HEK293 (cell line): Measurements from ENCODE around the gene FILIP1L.

ENCODE experiments used
- CTCF ChIA-PET: fragments of 350-600 bp; formaldehyde crosslinking; extraction: SDS; loops from one replicate; lab custom pipeline; 2021; ENCODE audit warnings: antibody characterized with exemption; lab: Yijun Ruan, JAX
- POLR2A ChIA-PET: fragments of 300-600 bp; formaldehyde crosslinking; extraction: SDS; loops from one replicate; lab custom pipeline; 2020; ENCODE audit warnings: antibody characterized with exemption, inconsistent platforms; lab: Yijun Ruan, JAX
- H3K27ac ChIP-seq: fragments of 200-500 bp; sonication (Bioruptor generic); 2 replicates; pipeline ENCODE4 v1.5.1; 2014; ENCODE audit warnings: low read depth, low read length, control low read depth, inconsistent platforms; ENCODE audit errors: extremely low read depth
- H3K36me3 ChIP-seq, 2 experiments: fragments of 200-500 bp in 1 of 2; sonication (Bioruptor generic) in 1 of 2; 1 replicate in 1 of 2; 2 replicates in 1 of 2; pipeline ENCODE4 v1.5.1; 2014 to 2017; ENCODE audit warnings: inconsistent platforms in 2 of 2, low read length in 2 of 2; ENCODE audit not compliant: control insufficient read depth in 2 of 2, insufficient read depth in 1 of 2
- H3K4me1 ChIP-seq: fragments of 200-500 bp; sonication (Bioruptor generic); 2 replicates; pipeline ENCODE4 v1.5.1; 2014; ENCODE audit warnings: mild to moderate bottlenecking, low read length, inconsistent platforms; ENCODE audit not compliant: control insufficient read depth, insufficient read depth
- H3K4me3 ChIP-seq: 2 replicates; pipeline ENCODE4 v1.5.1; 2011; ENCODE audit warnings: low read depth, mild to moderate bottlenecking, control low read depth, low read length, moderate library complexity
- H3K9me3 ChIP-seq: fragments of 200-500 bp; sonication (Bioruptor generic); 2 replicates; pipeline ENCODE4 v1.5.1; 2014; ENCODE audit warnings: low read depth, low read length, inconsistent platforms; ENCODE audit not compliant: control insufficient read depth, insufficient read depth
- GLI4 ChIP-seq: fragments of 450-650 bp; formaldehyde crosslinking; IDR thresholded peaks from 2 replicates; pipeline ENCODE4 v1.5.1; 2016; ENCODE audit warnings: missing biosample characterization, missing genetic modification characterization
- HOXD13 ChIP-seq: sonication (generic); formaldehyde crosslinking; IDR thresholded peaks from 2 replicates; pipeline ENCODE4 v1.8.0; 2022; ENCODE audit warnings: missing genetic modification reagents, borderline replicate concordance
- KLF9 ChIP-seq: fragments of 450-650 bp; formaldehyde crosslinking; IDR thresholded peaks from 2 replicates; pipeline ENCODE4 v1.5.1; 2016; ENCODE audit warnings: missing biosample characterization, missing genetic modification characterization, low read depth
- PRDM1 ChIP-seq: fragments of 450-650 bp; formaldehyde crosslinking; IDR thresholded peaks from 2 replicates; pipeline ENCODE4; 2016; ENCODE audit warnings: missing biosample characterization, missing genetic modification characterization
- REPIN1 ChIP-seq: fragments of 450-650 bp; formaldehyde crosslinking; IDR thresholded peaks from 2 replicates; pipeline ENCODE4 v1.5.1; 2017; ENCODE audit warnings: missing biosample characterization, missing genetic modification characterization, low read depth
- SCRT2 ChIP-seq: fragments of 450-650 bp; formaldehyde crosslinking; IDR thresholded peaks from 2 replicates; pipeline ENCODE4 v1.5.1; 2016; ENCODE audit warnings: missing biosample characterization, missing genetic modification characterization
- SP7 ChIP-seq: fragments of 450-650 bp; formaldehyde crosslinking; IDR thresholded peaks from 2 replicates; pipeline ENCODE4 v1.5.1; 2016; ENCODE audit warnings: missing biosample characterization, missing genetic modification characterization
- ZBTB20 ChIP-seq: fragments of 450-650 bp; formaldehyde crosslinking; IDR thresholded peaks from 2 replicates; pipeline ENCODE4 v1.5.1; 2016; ENCODE audit warnings: missing biosample characterization, missing genetic modification characterization
- ZNF214 ChIP-seq: fragments of 450-650 bp; formaldehyde crosslinking; IDR thresholded peaks from 2 replicates; pipeline ENCODE4 v1.5.1; 2017; ENCODE audit warnings: missing biosample characterization, mild to moderate bottlenecking, missing genetic modification characterization, borderline replicate concordance
- ZNF426 ChIP-seq: fragments of 450-650 bp; formaldehyde crosslinking; IDR thresholded peaks from 2 replicates; pipeline ENCODE4 v1.5.1; 2017; ENCODE audit warnings: missing biosample characterization, missing genetic modification characterization, mild to moderate bottlenecking, inconsistent platforms, moderate library complexity
- ZNF561 ChIP-seq: fragments of 450-650 bp; IDR thresholded peaks from 2 replicates; pipeline ENCODE4 v1.5.1; 2018; ENCODE audit warnings: missing biosample characterization, missing genetic modification characterization, borderline replicate concordance
- ZNF654 ChIP-seq: fragments of 450-650 bp; formaldehyde crosslinking; IDR thresholded peaks from 2 replicates; pipeline ENCODE4 v1.5.1; 2016; ENCODE audit warnings: low read depth, missing biosample characterization, missing genetic modification characterization
- ZNF660 ChIP-seq: fragments of 450-650 bp; IDR thresholded peaks from 2 replicates; pipeline ENCODE4 v1.5.1; 2018; ENCODE audit warnings: missing biosample characterization, mild to moderate bottlenecking, missing genetic modification characterization
- ZNF777 ChIP-seq: fragments of 450-650 bp; formaldehyde crosslinking; IDR thresholded peaks from 2 replicates; pipeline ENCODE4 v1.5.1; 2017; ENCODE audit warnings: missing biosample characterization, missing genetic modification characterization, borderline replicate concordance
- ZNF792 ChIP-seq: fragments of 450-650 bp; formaldehyde crosslinking; IDR thresholded peaks from 2 replicates; pipeline ENCODE4 v1.5.1; 2016; ENCODE audit warnings: missing biosample characterization, missing genetic modification characterization
- TF ChIP-seq, protein P1 (sequence below): fragments of 450-650 bp; formaldehyde crosslinking; IDR thresholded peaks from 2 replicates; pipeline ENCODE4 v1.5.1; 2016; ENCODE audit warnings: missing biosample characterization, missing genetic modification characterization
- TF ChIP-seq, protein P2 (sequence below): fragments of 450-650 bp; formaldehyde crosslinking; IDR thresholded peaks from 2 replicates; pipeline ENCODE4 v1.5.1; 2016; ENCODE audit warnings: missing biosample characterization, missing genetic modification characterization
- TF ChIP-seq, protein P3 (sequence below): fragments of 450-650 bp; formaldehyde crosslinking; IDR thresholded peaks from 2 replicates; pipeline ENCODE4 v1.5.1; 2016; ENCODE audit warnings: missing biosample characterization, missing genetic modification characterization, low read depth
- TF ChIP-seq, protein P4 (sequence below): fragments of 450-650 bp; formaldehyde crosslinking; IDR thresholded peaks from 2 replicates; pipeline ENCODE4 v1.5.1; 2016; ENCODE audit warnings: missing biosample characterization, missing genetic modification characterization, borderline replicate concordance

Gene FILIP1L

DNA sequence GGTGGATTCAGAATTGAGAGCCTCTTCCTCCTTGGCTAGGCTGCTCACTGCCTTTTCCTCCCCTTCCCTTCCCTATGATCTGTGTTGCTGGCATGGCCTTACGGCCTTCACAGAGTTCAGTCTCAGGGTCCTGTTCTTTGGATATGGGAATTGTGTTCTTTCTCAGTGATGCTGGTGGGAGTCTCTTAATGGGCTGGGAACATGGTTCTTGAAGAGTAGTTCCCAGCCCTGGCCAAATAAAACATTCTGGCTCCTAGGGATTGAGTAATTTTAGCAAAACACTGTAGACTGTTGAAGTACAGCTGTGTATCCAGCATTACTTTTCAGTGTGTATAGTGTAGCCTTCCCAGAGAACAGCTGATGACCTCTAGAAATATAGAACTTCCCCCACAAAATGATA is 22.6 kb upstream of the FILIP1L start:
- Histone ChIP-seq H3K27ac (no peak overlapping the region), H3K4me1 (no peaks in the 10 kb centered on the region), H3K36me3 (no peaks in the 10 kb centered on the region), H3K9me3 (no peaks in the 10 kb centered on the region), H3K4me3 (no peak overlapping the region)
- TF ChIP-seq ZNF426 (tag by site-specific recombination), result no peak
- no peak for TF ChIP-seq ZNF792 (tag by site-specific recombination)
- TF ChIP-seq ZNF777 (tag by site-specific recombination), result no peak
- no peak for TF ChIP-seq GLI4
- TF ChIP-seq SCRT2, result no peak
- TF ChIP-seq PRDM1 (tag by site-specific recombination), result no peak
- POLR2A ChIA-PET, result interaction anchor here (1.0 kb wide), 1 partner anchor 124 kb away, joined by 4 read pairs; the partner anchor contains the start of gene TBC1D23
- CTCF ChIA-PET, result interaction anchor here (0.6 to 1.1 kb wide), 2 partner anchors 68 to 117 kb away, joined by 3 to 6 read pairs; no protein-coding TSS in a partner anchor

DNA sequence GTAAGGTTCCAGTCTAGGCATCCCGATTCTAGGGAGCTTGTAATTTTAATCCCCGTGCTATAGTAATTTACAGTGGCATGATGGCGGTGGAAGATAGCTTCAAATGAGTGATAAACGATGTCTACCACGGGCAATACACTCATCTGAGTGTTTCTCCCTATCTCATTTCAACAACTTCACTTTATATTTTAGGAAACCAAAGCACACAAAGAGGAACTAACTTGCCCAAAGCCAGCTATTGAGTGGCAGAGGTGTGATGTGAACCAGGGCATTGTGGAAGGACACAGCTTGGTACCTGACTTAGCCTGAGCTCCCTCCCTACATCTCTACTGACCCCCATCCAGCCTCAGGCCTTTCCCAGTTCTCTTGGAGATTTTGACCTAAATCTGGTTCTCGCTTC is 16.9 kb upstream of the FILIP1L start:
- Histone ChIP-seq H3K4me1 (no peaks in the 10 kb centered on the region), H3K36me3 (no peaks in the 10 kb centered on the region), H3K27ac (no peak overlapping the region), H3K9me3 (no peaks in the 10 kb centered on the region), H3K4me3 (no peak overlapping the region)
- POLR2A ChIA-PET, result no interaction called here
- TF ChIP-seq ZNF654 (tag by site-specific recombination) (no peak), ZNF214 (no peak), ZNF561 (tag by site-specific recombination) (no peak), ZNF660 (tag by site-specific recombination) (no peak), ZNF426 (tag by site-specific recombination) (no peak), SP7 (no peak), ZBTB20 (no peak), KLF9 (no peak), HOXD13 (CRISPR knock-in tag) (no peak), REPIN1 (tag by site-specific recombination) (no peak)
- TF ChIP-seq, protein P1, sequence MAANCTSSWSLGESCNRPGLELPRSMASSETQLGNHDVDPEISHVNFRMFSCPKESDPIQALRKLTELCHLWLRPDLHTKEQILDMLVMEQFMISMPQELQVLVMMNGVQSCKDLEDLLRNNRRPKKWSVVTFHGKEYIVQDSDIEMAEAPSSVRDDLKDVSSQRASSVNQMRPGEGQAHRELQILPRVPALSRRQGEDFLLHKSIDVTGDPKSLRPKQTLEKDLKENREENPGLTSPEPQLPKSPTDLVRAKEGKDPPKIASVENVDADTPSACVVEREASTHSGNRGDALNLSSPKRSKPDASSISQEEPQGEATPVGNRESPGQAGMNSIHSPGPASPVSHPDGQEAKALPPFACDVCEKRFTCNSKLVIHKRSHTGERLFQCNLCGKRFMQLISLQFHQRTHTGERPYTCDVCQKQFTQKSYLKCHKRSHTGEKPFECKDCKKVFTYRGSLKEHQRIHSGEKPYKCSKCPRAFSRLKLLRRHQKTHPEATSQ, result no peak
- TF ChIP-seq, protein P2, sequence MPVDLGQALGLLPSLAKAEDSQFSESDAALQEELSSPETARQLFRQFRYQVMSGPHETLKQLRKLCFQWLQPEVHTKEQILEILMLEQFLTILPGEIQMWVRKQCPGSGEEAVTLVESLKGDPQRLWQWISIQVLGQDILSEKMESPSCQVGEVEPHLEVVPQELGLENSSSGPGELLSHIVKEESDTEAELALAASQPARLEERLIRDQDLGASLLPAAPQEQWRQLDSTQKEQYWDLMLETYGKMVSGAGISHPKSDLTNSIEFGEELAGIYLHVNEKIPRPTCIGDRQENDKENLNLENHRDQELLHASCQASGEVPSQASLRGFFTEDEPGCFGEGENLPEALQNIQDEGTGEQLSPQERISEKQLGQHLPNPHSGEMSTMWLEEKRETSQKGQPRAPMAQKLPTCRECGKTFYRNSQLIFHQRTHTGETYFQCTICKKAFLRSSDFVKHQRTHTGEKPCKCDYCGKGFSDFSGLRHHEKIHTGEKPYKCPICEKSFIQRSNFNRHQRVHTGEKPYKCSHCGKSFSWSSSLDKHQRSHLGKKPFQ, result no peak
- TF ChIP-seq, protein P3, sequence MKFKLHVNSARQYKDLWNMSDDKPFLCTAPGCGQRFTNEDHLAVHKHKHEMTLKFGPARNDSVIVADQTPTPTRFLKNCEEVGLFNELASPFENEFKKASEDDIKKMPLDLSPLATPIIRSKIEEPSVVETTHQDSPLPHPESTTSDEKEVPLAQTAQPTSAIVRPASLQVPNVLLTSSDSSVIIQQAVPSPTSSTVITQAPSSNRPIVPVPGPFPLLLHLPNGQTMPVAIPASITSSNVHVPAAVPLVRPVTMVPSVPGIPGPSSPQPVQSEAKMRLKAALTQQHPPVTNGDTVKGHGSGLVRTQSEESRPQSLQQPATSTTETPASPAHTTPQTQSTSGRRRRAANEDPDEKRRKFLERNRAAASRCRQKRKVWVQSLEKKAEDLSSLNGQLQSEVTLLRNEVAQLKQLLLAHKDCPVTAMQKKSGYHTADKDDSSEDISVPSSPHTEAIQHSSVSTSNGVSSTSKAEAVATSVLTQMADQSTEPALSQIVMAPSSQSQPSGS, result no peak
- TF ChIP-seq, protein P4, sequence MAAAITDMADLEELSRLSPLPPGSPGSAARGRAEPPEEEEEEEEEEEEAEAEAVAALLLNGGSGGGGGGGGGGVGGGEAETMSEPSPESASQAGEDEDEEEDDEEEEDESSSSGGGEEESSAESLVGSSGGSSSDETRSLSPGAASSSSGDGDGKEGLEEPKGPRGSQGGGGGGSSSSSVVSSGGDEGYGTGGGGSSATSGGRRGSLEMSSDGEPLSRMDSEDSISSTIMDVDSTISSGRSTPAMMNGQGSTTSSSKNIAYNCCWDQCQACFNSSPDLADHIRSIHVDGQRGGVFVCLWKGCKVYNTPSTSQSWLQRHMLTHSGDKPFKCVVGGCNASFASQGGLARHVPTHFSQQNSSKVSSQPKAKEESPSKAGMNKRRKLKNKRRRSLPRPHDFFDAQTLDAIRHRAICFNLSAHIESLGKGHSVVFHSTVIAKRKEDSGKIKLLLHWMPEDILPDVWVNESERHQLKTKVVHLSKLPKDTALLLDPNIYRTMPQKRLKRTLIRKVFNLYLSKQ (tag by site-specific recombination), result no peak
- CTCF ChIA-PET, result no interaction called here
